ENCODE data around the gene GPHA2. TPM values are rescaled to one million over a fixed set of nuclear protein-coding genes. Genes with fewer than 3 reads are reported as not detected.

The GPHA2 gene
- total RNA-seq, 1 donor from 2014 or later, result 0.85 TPM

- H3K9me3 Mint-ChIP-seq, result no peaks in the 10 kb centered on the region
- no peaks in the 10 kb centered on the region for H3K27me3 Mint-ChIP-seq
- peaks cover 4% of the 10 kb centered on the region for H3K36me3 Mint-ChIP-seq
- H3K4me3 Mint-ChIP-seq, result no peak overlapping the region
- no peak for DNase-seq (ENCODE audit: extremely low spot score, unreplicated experiment)
- no peaks in the 10 kb centered on the region for H3K4me1 Mint-ChIP-seq (ENCODE audit: unreplicated experiment)
- H3K27ac Mint-ChIP-seq, result no peak overlapping the region
- TF ChIP-seq CTCF (conservative IDR thresholded peaks at IDR 0.05), result no peak
Observed at GRCh38 chr11:64909653-64910343, 25.9 kb downstream of the GPHA2 start.

GRCh38 chr11:64908766-64909165, 26.9 kb downstream of the GPHA2 start:
- DNase-seq (ENCODE audit: extremely low spot score, unreplicated experiment), result no peak
- H3K36me3 Mint-ChIP-seq, result peaks cover 4% of the 10 kb centered on the region
- H3K4me1 Mint-ChIP-seq (ENCODE audit: unreplicated experiment), result no peaks in the 10 kb centered on the region
- H3K27ac Mint-ChIP-seq, result no peak overlapping the region
- no peak for TF ChIP-seq CTCF (conservative IDR thresholded peaks at IDR 0.05)
- no peaks in the 10 kb centered on the region for H3K9me3 Mint-ChIP-seq
- no peak overlapping the region for H3K4me3 Mint-ChIP-seq
- H3K27me3 Mint-ChIP-seq, result no peaks in the 10 kb centered on the region

- no peaks in the 10 kb centered on the region for H3K9me3 Mint-ChIP-seq
- H3K4me3 Mint-ChIP-seq, result no peak overlapping the region
- H3K27me3 Mint-ChIP-seq, result no peaks in the 10 kb centered on the region
- H3K27ac Mint-ChIP-seq, result no peak overlapping the region
- peaks cover 4% of the 10 kb centered on the region for H3K36me3 Mint-ChIP-seq
- no peak for TF ChIP-seq CTCF (conservative IDR thresholded peaks at IDR 0.05)
- no peak for DNase-seq (ENCODE audit: extremely low spot score, unreplicated experiment)
- no peaks in the 10 kb centered on the region for H3K4me1 Mint-ChIP-seq (ENCODE audit: unreplicated experiment)
Observed at GRCh38 chr11:64906314-64906635, 29.4 kb downstream of the GPHA2 start.

- Mint-ChIP-seq H3K27me3 (no peaks in the 10 kb centered on the region), H3K27ac (no peak overlapping the region), H3K9me3 (no peaks in the 10 kb centered on the region), H3K4me3 (no peak overlapping the region), H3K4me1 (ENCODE audit: unreplicated experiment) (no peaks in the 10 kb centered on the region), H3K36me3 (peaks cover 4% of the 10 kb centered on the region)
- no peak for TF ChIP-seq CTCF (conservative IDR thresholded peaks at IDR 0.05)
- DNase-seq (ENCODE audit: extremely low spot score, unreplicated experiment), result no peak
Observed at GRCh38 chr11:64905516-64906313, 30.0 kb downstream of the GPHA2 start.

GRCh38 chr11:64903291-64903833, 32.3 kb downstream of the GPHA2 start:
- H3K4me3 Mint-ChIP-seq, result no peak overlapping the region
- H3K9me3 Mint-ChIP-seq, result no peaks in the 10 kb centered on the region
- no peak for DNase-seq (ENCODE audit: extremely low spot score, unreplicated experiment)
- H3K27me3 Mint-ChIP-seq, result no peaks in the 10 kb centered on the region
- peaks cover 3% of the 10 kb centered on the region for H3K4me1 Mint-ChIP-seq (ENCODE audit: unreplicated experiment)
- H3K27ac Mint-ChIP-seq, result no peak overlapping the region
- no peak for TF ChIP-seq CTCF (conservative IDR thresholded peaks at IDR 0.05)
- peaks cover 8% of the 10 kb centered on the region for H3K36me3 Mint-ChIP-seq

All from type B pancreatic cell (in vitro differentiated cells).